Activated CD4-positive, alpha-beta T cell treated with anti-CD3 and anti-CD28 coated beads for 24 hours (primary cell): ENCODE data around the gene CDC20B.
"Not testable (repeated sequence)": the region's sequence is repeated elsewhere in the genome, so short reads cannot be mapped to it uniquely, and the experiment has no call there.

Experiments
- DNase-seq, 2 donors: peaks; one replicate each; pipeline ENCODE4 v3.0.0-alpha.2; 2020; ENCODE audit warnings: low read depth in 2 of 2

CDC20B gene

GRCh38 chr5:55160493-55161209 is 12.3 kb downstream of the CDC20B start:
- DNase-seq = no peak

GRCh38 chr5:55159763-55160492 is 13.0 kb downstream of the CDC20B start, which contains the start of gene GPX8:
GPX8 (plus strand) TSS chr5:55160171; CDS start chr5:55160193, 22 bp downstream.
- DNase-seq = no peak

GRCh38 chr5:55154873-55155272 is 18.1 kb downstream of the CDC20B start:
- DNase-seq = no peak

- DNase-seq = no peak
Measured at GRCh38 chr5:55151923-55152842, 20.8 kb downstream of the CDC20B start.

- no peak for DNase-seq
Measured at GRCh38 chr5:55149308-55149795, 23.6 kb downstream of the CDC20B start.

- DNase-seq = peak; percentile 71 to 76
Measured at GRCh38 chr5:55146543-55147151, 26.3 kb downstream of the CDC20B start.

GRCh38 chr5:55146080-55146479 is 26.9 kb downstream of the CDC20B start:
- DNase-seq = no peak

GRCh38 chr5:55143624-55144023 is 29.4 kb downstream of the CDC20B start:
- DNase-seq = no peak

GRCh38 chr5:55141945-55142690 is 30.9 kb downstream of the CDC20B start:
- DNase-seq = no peak

GRCh38 chr5:55140908-55141665 is 31.9 kb downstream of the CDC20B start:
- DNase-seq = no peak

GRCh38 chr5:55136521-55136920 is 36.5 kb downstream of the CDC20B start:
- DNase-seq = no peak

GRCh38 chr5:55134053-55134722 is 38.8 kb downstream of the CDC20B start:
- no peak for DNase-seq

GRCh38 chr5:55123365-55123764 is 49.6 kb downstream of the CDC20B start:
- DNase-seq = no peak

GRCh38 chr5:55114061-55114460 is 58.9 kb downstream of the CDC20B start:
- DNase-seq = no peak

- DNase-seq = no peak
Measured at GRCh38 chr5:55113327-55113726, 59.6 kb downstream of the CDC20B start.

GRCh38 chr5:55110217-55110616 is 62.8 kb downstream of the CDC20B start:
- no peak for DNase-seq

GRCh38 chr5:55108661-55109060 is 64.3 kb downstream of the CDC20B start:
- DNase-seq = no peak

- DNase-seq = not testable (repeated sequence)
Measured at GRCh38 chr5:55105976-55106375, 67.0 kb downstream of the CDC20B start.

GRCh38 chr5:55104946-55105701 is 67.9 kb downstream of the CDC20B start:
- DNase-seq = no peak
